ENCODE results near the gene CMTM7. TPM values are rescaled to one million over a fixed set of nuclear protein-coding genes. Genes with fewer than 3 reads are reported as not detected.

Gene CMTM7
- total and polyA plus RNA-seq, 2 experiments from 2014 or later, result 32.2 to 93.6 TPM

DNA sequence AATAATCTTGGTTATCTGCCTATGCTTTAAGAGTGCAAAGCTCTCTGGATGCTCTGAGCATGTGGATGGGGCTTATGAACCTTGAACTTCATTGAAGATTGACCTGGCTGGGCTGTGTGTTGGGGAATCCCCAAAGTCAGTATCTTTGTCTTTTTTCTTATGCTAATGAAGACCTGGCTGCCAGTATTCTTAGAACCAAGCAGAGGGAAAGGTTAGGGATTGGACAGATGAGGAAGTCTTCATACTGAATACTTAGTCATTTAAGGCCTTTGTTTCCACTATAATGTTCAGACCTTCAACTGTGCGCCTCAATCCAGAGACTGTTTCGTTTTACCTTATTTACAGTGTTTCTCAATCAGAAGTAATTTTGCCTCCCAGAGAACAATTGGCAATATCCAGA lies 42.5 kb upstream of the CMTM7 start:
- Mint-ChIP-seq H3K27me3 (ENCODE audit: insufficient read depth, low read depth, poor library complexity) (peaks cover 3% of the 10 kb centered on the region), H3K27ac (0 out of 2 replicates have a peak overlapping the region, but pooled peaks have one; percentile 48), H3K4me1 (peaks cover 32% of the 10 kb centered on the region), H3K9me3 (no peaks in the 10 kb centered on the region; the same call in 2 of the 3 replicates), H3K4me3 (no peak overlapping the region), H3K36me3 (ENCODE audit: low read depth) (no peaks in the 10 kb centered on the region)
- Histone ChIP-seq H4K20me1 (replicated peaks; ENCODE audit: insufficient read depth) (peaks cover 2% of the 10 kb centered on the region; the same call in 1 of the 2 replicates), H3K27ac (ENCODE audit: low read depth) (no peak overlapping the region; the same call in 1 of the 2 replicates), H3K4me2 (0 out of 2 replicates have a peak overlapping the region, but pooled peaks have one; percentile 19), H3K9me2 (ENCODE audit: insufficient read depth) (no peaks in the 10 kb centered on the region), H3F3A (replicated peaks; ENCODE audit: low read depth) (no peaks in the 10 kb centered on the region), H3K4me1 (ENCODE audit: insufficient read depth) (peaks cover 24% of the 10 kb centered on the region), H3K27me3 (ENCODE audit: insufficient read depth) (no peaks in the 10 kb centered on the region), H2AFZ (no peak overlapping the region), H3K4me3 (no peak overlapping the region), H3K36me3 (ENCODE audit: insufficient read depth) (no peaks in the 10 kb centered on the region), H3K79me2 (replicated peaks; ENCODE audit: insufficient read depth) (no peaks in the 10 kb centered on the region; the same call in 1 of the 2 replicates)
- ATAC-seq (peak; percentile 91), DNase-seq (ENCODE audit: low spot score) (peak; percentile 67)
- no peak for TF ChIP-seq POLR2AphosphoS5 (IDR thresholded peaks at IDR 0.05; ENCODE audit: low read depth)
- TF ChIP-seq STAT1 (IDR thresholded peaks at IDR 0.05; ENCODE audit: unreplicated experiment), result no peak
- no peak for TF ChIP-seq EZH2 (IDR thresholded peaks at IDR 0.05; ENCODE audit: low read depth, unreplicated experiment)
- TF ChIP-seq ZNF462 (CRISPR knock-in tag; IDR thresholded peaks at IDR 0.05), result peak; percentile 87
- TF ChIP-seq CREB1 (CRISPR knock-in tag; IDR thresholded peaks at IDR 0.05; ENCODE audit: low read depth), result no peak
- no peak for TF ChIP-seq ZNF114 (CRISPR knock-in tag; IDR thresholded peaks at IDR 0.05)
- no peak for TF ChIP-seq NANOG (IDR thresholded peaks at IDR 0.05; ENCODE audit: borderline replicate concordance)
